Measurements from ENCODE around the gene CCER1.

DNA sequence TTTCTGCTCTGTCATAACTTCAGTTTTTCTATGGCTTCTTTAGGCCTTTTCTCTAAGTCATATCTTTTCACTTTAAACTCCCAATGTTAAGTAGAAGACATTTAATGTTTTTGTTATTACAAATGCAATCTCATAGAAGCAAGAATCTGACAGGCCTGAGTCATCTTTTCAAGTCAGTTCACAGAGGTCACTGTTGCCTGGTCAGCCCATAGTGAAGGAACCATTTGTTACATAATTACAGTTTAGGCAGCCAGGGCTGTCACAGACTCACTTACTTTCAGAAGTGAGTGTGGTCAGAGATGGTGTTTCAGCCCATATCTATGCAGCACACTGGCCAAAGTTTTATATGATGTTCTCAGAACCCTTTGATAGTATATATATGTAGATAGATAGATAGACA lies 46.5 kb downstream of the CCER1 start:
- TF ChIP-seq, protein P1, sequence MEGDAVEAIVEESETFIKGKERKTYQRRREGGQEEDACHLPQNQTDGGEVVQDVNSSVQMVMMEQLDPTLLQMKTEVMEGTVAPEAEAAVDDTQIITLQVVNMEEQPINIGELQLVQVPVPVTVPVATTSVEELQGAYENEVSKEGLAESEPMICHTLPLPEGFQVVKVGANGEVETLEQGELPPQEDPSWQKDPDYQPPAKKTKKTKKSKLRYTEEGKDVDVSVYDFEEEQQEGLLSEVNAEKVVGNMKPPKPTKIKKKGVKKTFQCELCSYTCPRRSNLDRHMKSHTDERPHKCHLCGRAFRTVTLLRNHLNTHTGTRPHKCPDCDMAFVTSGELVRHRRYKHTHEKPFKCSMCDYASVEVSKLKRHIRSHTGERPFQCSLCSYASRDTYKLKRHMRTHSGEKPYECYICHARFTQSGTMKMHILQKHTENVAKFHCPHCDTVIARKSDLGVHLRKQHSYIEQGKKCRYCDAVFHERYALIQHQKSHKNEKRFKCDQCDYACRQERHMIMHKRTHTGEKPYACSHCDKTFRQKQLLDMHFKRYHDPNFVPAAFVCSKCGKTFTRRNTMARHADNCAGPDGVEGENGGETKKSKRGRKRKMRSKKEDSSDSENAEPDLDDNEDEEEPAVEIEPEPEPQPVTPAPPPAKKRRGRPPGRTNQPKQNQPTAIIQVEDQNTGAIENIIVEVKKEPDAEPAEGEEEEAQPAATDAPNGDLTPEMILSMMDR (conservative IDR thresholded peaks at IDR 0.05; ENCODE audit: low read depth in 2 of 2), result no peak
- no peak for TF ChIP-seq EZH2 (IDR thresholded peaks at IDR 0.05; ENCODE audit: low read depth, unreplicated experiment)
